Breast epithelium (tissue), 4 donors: ENCODE data around the gene NOS1AP. TPM values are rescaled to one million over a fixed set of nuclear protein-coding genes. Genes with fewer than 3 reads are reported as not detected.
A peak's percentile ranks its signal among the peaks of the same experiment; 100 is the strongest.

Source experiments
- DNase-seq, 2 donors: peaks; one replicate each; pipeline ENCODE4 v3.0.0-alpha.2; 2019; ENCODE audit warnings: low spot score in 2 of 2
- H3K27ac ChIP-seq, 2 donors: fragments of 200-600 bp; sonication (generic) in 1 of 2; one replicate each; pipeline ENCODE4 v1.5.1; 2016 to 2019; ENCODE audit warnings: mild to moderate bottlenecking in 1 of 2
- H3K27me3 ChIP-seq, 2 donors: fragments of 200-600 bp; sonication (generic) in 1 of 2; one replicate each; pipeline versions ENCODE4 v1.5.1 to v1.6.0; 2017 to 2019; ENCODE audit warnings: control low read depth in 1 of 2, mild to moderate bottlenecking in 1 of 2
- H3K36me3 ChIP-seq: fragments of 200-600 bp; one replicate; pipeline ENCODE4 v1.5.1; 2019
- H3K4me1 ChIP-seq, 2 donors: fragments of 200-600 bp; sonication (generic); one replicate each; pipeline ENCODE4 v1.5.1; 2016 to 2019; ENCODE audit warnings: control low read depth in 1 of 2
- H3K4me3 ChIP-seq, 3 donors: fragments of 200-600 bp; sonication (generic); 1 replicate in 2 of 3; 2 replicates in 1 of 3; pipeline ENCODE4 v1.5.1; 2016 to 2019; ENCODE audit warnings: mild to moderate bottlenecking in 3 of 3, moderate library complexity in 2 of 3
- H3K9me3 ChIP-seq, 2 donors: fragments of 200-600 bp; sonication (generic) in 1 of 2; one replicate each; pipeline ENCODE4 v1.5.1; 2016 to 2019; ENCODE audit warnings: control low read depth in 1 of 2
- CTCF ChIP-seq, 3 donors: fragments of 450-650 bp; IDR thresholded peaks; one replicate each; pipeline ENCODE4 v1.5.1; 2016 to 2017; ENCODE audit warnings: antibody characterized with exemption in 3 of 3, mild to moderate bottlenecking in 3 of 3, moderate library complexity in 3 of 3
- POLR2A ChIP-seq: fragments of 450-650 bp; IDR thresholded peaks from one replicate; pipeline ENCODE4 v1.6.1; 2016; ENCODE audit warnings: antibody characterized with exemption, mild to moderate bottlenecking, moderate library complexity
- POLR2AphosphoS5 ChIP-seq, 3 donors: sonication (generic); formaldehyde crosslinking; IDR thresholded peaks; one replicate each; pipeline ENCODE4 v1.6.1; 2017; ENCODE audit warnings: antibody characterized with exemption in 3 of 3
- intact Hi-C: fragments of 100-400 bp; cut with DNase I; formaldehyde crosslinking; loops from one replicate; pipeline ENCODE4 v1.15.1; 2023; ENCODE audit warnings: low total_unique reads
- total RNA-seq, 3 donors: library from RNA; depleted of rRNA; stranded (reverse); fragments of >200 nt; gene quantifications; one replicate each; pipeline ENCODE4 v1.1.0, GENCODE V29; 2016

NOS1AP gene
- total RNA-seq, 3 donors from 2014 or later, result 2.2 to 17.6 (median 11.8) TPM

- Histone ChIP-seq H3K9me3 (no peaks in the 10 kb centered on the region), H3K4me3 (no peak overlapping the region), H3K27ac (no peak overlapping the region), H3K27me3 (no peaks in the 10 kb centered on the region), H3K4me1 (no peaks in the 10 kb centered on the region), H3K36me3 (no peaks in the 10 kb centered on the region)
- no peak for TF ChIP-seq CTCF (IDR thresholded peaks at IDR 0.05)
- no peak for TF ChIP-seq POLR2AphosphoS5 (IDR thresholded peaks at IDR 0.05)
- TF ChIP-seq POLR2A, result no peak
- DNase-seq, result no peak
- intact Hi-C loops, result no loop called here
Observed at GRCh38 chr1:162264108-162264507, 194.6 kb downstream of the NOS1AP start.

GRCh38 chr1:162265983-162266382 is 196.5 kb downstream of the NOS1AP start:
- intact Hi-C loops, result no loop called here
- Histone ChIP-seq H3K4me3 (no peak overlapping the region), H3K9me3 (no peaks in the 10 kb centered on the region), H3K27ac (no peak overlapping the region), H3K27me3 (no peaks in the 10 kb centered on the region), H3K4me1 (no peaks in the 10 kb centered on the region), H3K36me3 (no peaks in the 10 kb centered on the region)
- TF ChIP-seq CTCF (IDR thresholded peaks at IDR 0.05) (no peak), POLR2A (no peak)
- no peak for DNase-seq

- no peak overlapping the region for H3K4me3 ChIP-seq
- no peaks in the 10 kb centered on the region for H3K36me3 ChIP-seq
- intact Hi-C loops, result no loop called here
- no peak for TF ChIP-seq POLR2A
- TF ChIP-seq POLR2AphosphoS5 (IDR thresholded peaks at IDR 0.05), result no peak
- TF ChIP-seq CTCF (IDR thresholded peaks at IDR 0.05), result no peak
- H3K9me3 ChIP-seq, result no peaks in the 10 kb centered on the region
- H3K27ac ChIP-seq, result peak overlapping the region; percentile 58 to 61
- H3K27me3 ChIP-seq, result no peaks in the 10 kb centered on the region
- no peaks in the 10 kb centered on the region for H3K4me1 ChIP-seq
- no peak for DNase-seq
Observed at GRCh38 chr1:162270016-162270770, 200.7 kb downstream of the NOS1AP start.

GRCh38 chr1:162271972-162272371 is 202.5 kb downstream of the NOS1AP start:
- peak overlapping the region in 1 of 2 donors; percentile 0 for H3K27ac ChIP-seq
- no peak overlapping the region for H3K4me3 ChIP-seq
- TF ChIP-seq POLR2AphosphoS5 (IDR thresholded peaks at IDR 0.05) (no peak), CTCF (IDR thresholded peaks at IDR 0.05) (no peak), POLR2A (no peak)
- H3K4me1 ChIP-seq, result no peaks in the 10 kb centered on the region
- intact Hi-C loops, result no loop called here
- no peaks in the 10 kb centered on the region for H3K9me3 ChIP-seq
- DNase-seq, result no peak
- H3K27me3 ChIP-seq, result no peaks in the 10 kb centered on the region
- no peaks in the 10 kb centered on the region for H3K36me3 ChIP-seq

- Histone ChIP-seq H3K27ac (peak overlapping the region in 1 of 2 donors; percentile 0), H3K4me1 (no peaks in the 10 kb centered on the region), H3K36me3 (no peaks in the 10 kb centered on the region), H3K4me3 (no peak overlapping the region), H3K27me3 (no peaks in the 10 kb centered on the region), H3K9me3 (no peaks in the 10 kb centered on the region)
- intact Hi-C loops, result no loop called here
- TF ChIP-seq POLR2AphosphoS5 (IDR thresholded peaks at IDR 0.05) (no peak), CTCF (IDR thresholded peaks at IDR 0.05) (no peak), POLR2A (no peak)
- DNase-seq, result no peak
Observed at GRCh38 chr1:162272419-162272818, 202.9 kb downstream of the NOS1AP start.
